HEK293 (cell line): ENCODE data around the gene CALHM4.
A peak's percentile ranks its signal among the peaks of the same experiment; 100 is the strongest.

Source experiments
- CTCF ChIA-PET: fragments of 350-600 bp; formaldehyde crosslinking; extraction: SDS; loops from one replicate; lab custom pipeline; 2021; ENCODE audit warnings: antibody characterized with exemption; lab: Yijun Ruan, JAX
- POLR2A ChIA-PET: fragments of 300-600 bp; formaldehyde crosslinking; extraction: SDS; loops from one replicate; lab custom pipeline; 2020; ENCODE audit warnings: antibody characterized with exemption, inconsistent platforms; lab: Yijun Ruan, JAX
- H3K27ac ChIP-seq: fragments of 200-500 bp; sonication (Bioruptor generic); 2 replicates; pipeline ENCODE4 v1.5.1; 2014; ENCODE audit warnings: low read depth, low read length, control low read depth, inconsistent platforms; ENCODE audit errors: extremely low read depth
- H3K36me3 ChIP-seq, 2 experiments: fragments of 200-500 bp in 1 of 2; sonication (Bioruptor generic) in 1 of 2; 1 replicate in 1 of 2; 2 replicates in 1 of 2; pipeline ENCODE4 v1.5.1; 2014 to 2017; ENCODE audit warnings: inconsistent platforms in 2 of 2, low read length in 2 of 2; ENCODE audit not compliant: control insufficient read depth in 2 of 2, insufficient read depth in 1 of 2
- H3K4me1 ChIP-seq: fragments of 200-500 bp; sonication (Bioruptor generic); 2 replicates; pipeline ENCODE4 v1.5.1; 2014; ENCODE audit warnings: mild to moderate bottlenecking, low read length, inconsistent platforms; ENCODE audit not compliant: control insufficient read depth, insufficient read depth
- H3K4me3 ChIP-seq: 2 replicates; pipeline ENCODE4 v1.5.1; 2011; ENCODE audit warnings: low read depth, mild to moderate bottlenecking, control low read depth, low read length, moderate library complexity
- H3K9me3 ChIP-seq: fragments of 200-500 bp; sonication (Bioruptor generic); 2 replicates; pipeline ENCODE4 v1.5.1; 2014; ENCODE audit warnings: low read depth, low read length, inconsistent platforms; ENCODE audit not compliant: control insufficient read depth, insufficient read depth
- ATF2 ChIP-seq: fragments of 450-650 bp; formaldehyde crosslinking; IDR thresholded peaks from 2 replicates; pipeline ENCODE4 v1.5.1; 2016; ENCODE audit warnings: missing biosample characterization, missing genetic modification characterization, low read depth
- PRDM1 ChIP-seq: fragments of 450-650 bp; formaldehyde crosslinking; IDR thresholded peaks from 2 replicates; pipeline ENCODE4; 2016; ENCODE audit warnings: missing biosample characterization, missing genetic modification characterization
- REPIN1 ChIP-seq: fragments of 450-650 bp; formaldehyde crosslinking; IDR thresholded peaks from 2 replicates; pipeline ENCODE4 v1.5.1; 2017; ENCODE audit warnings: missing biosample characterization, missing genetic modification characterization, low read depth
- SP7 ChIP-seq: fragments of 450-650 bp; formaldehyde crosslinking; IDR thresholded peaks from 2 replicates; pipeline ENCODE4 v1.5.1; 2016; ENCODE audit warnings: missing biosample characterization, missing genetic modification characterization
- YY1 ChIP-seq: fragments of 450-650 bp; formaldehyde crosslinking; IDR thresholded peaks from 2 replicates; pipeline ENCODE4 v1.5.1; 2018; ENCODE audit warnings: missing biosample characterization, missing genetic modification characterization
- ZNF146 ChIP-seq: fragments of 450-650 bp; formaldehyde crosslinking; IDR thresholded peaks from 2 replicates; pipeline ENCODE4 v1.5.1; 2016; ENCODE audit warnings: missing biosample characterization, missing genetic modification characterization
- ZNF211 ChIP-seq: fragments of 450-650 bp; formaldehyde crosslinking; IDR thresholded peaks from 2 replicates; pipeline ENCODE4 v1.5.1; 2016; ENCODE audit warnings: low read depth, missing biosample characterization, missing genetic modification characterization
- ZNF362 ChIP-seq: fragments of 450-650 bp; formaldehyde crosslinking; IDR thresholded peaks from 2 replicates; pipeline ENCODE4 v1.5.1; 2016; ENCODE audit warnings: missing biosample characterization, missing genetic modification characterization
- ZNF366 ChIP-seq: fragments of 450-650 bp; formaldehyde crosslinking; conservative IDR thresholded peaks from 2 replicates; pipeline ENCODE4 v1.5.1; 2016; ENCODE audit warnings: missing biosample characterization, missing genetic modification characterization
- ZNF585B ChIP-seq: fragments of 450-650 bp; formaldehyde crosslinking; IDR thresholded peaks from 2 replicates; pipeline ENCODE4 v1.5.1; 2016; ENCODE audit warnings: missing biosample characterization, missing genetic modification characterization
- ZNF658 ChIP-seq: fragments of 450-650 bp; formaldehyde crosslinking; IDR thresholded peaks from 2 replicates; pipeline ENCODE4; 2016; ENCODE audit warnings: missing biosample characterization, missing genetic modification characterization
- ZNF785 ChIP-seq: fragments of 450-650 bp; formaldehyde crosslinking; IDR thresholded peaks from 2 replicates; pipeline ENCODE4 v1.5.1; 2016; ENCODE audit warnings: missing biosample characterization, missing genetic modification characterization
- ZXDB ChIP-seq: fragments of 450-650 bp; formaldehyde crosslinking; IDR thresholded peaks from 2 replicates; pipeline ENCODE4 v1.5.1; 2016; ENCODE audit warnings: missing biosample characterization, missing genetic modification characterization
- TF ChIP-seq, protein P1 (sequence below): fragments of 450-650 bp; formaldehyde crosslinking; IDR thresholded peaks from 2 replicates; pipeline ENCODE4 v1.5.1; 2016; ENCODE audit warnings: missing biosample characterization, missing genetic modification characterization
- TF ChIP-seq, protein P2 (sequence below): fragments of 450-650 bp; formaldehyde crosslinking; optimal IDR thresholded peaks from 2 replicates; pipeline ENCODE3; 2016; ENCODE audit warnings: missing biosample characterization, mild to moderate bottlenecking, missing genetic modification characterization

Gene CALHM4

GRCh38 chr6:116553451-116553850 is at the start of gene CALHM4:
Gene CALHM4 (plus strand): TSS chr6:116553751. CDS start chr6:116553794, 43 bp downstream.
- Histone ChIP-seq H3K36me3 (no peaks in the 10 kb centered on the region), H3K4me3 (no peak within 1 kb of the TSS), H3K27ac (no peak within 1 kb of the TSS), H3K9me3 (no peaks in the 10 kb centered on the region), H3K4me1 (peaks cover 4% of the 10 kb centered on the region; the same call in 1 of the 2 replicates)
- ChIA-PET CTCF (interaction anchor here (0.6 to 3.3 kb wide), 6 partner anchors 8 to 285 kb away, joined by 3 to 15 read pairs (median 8); no protein-coding TSS in a partner anchor), POLR2A (interaction anchor here (1.1 kb wide), 1 partner anchor 17 kb away, joined by 3 read pairs; the partner anchor contains the start of gene RWDD1)
- no peak for TF ChIP-seq ZNF146 (tag by site-specific recombination)
- TF ChIP-seq, protein P1, sequence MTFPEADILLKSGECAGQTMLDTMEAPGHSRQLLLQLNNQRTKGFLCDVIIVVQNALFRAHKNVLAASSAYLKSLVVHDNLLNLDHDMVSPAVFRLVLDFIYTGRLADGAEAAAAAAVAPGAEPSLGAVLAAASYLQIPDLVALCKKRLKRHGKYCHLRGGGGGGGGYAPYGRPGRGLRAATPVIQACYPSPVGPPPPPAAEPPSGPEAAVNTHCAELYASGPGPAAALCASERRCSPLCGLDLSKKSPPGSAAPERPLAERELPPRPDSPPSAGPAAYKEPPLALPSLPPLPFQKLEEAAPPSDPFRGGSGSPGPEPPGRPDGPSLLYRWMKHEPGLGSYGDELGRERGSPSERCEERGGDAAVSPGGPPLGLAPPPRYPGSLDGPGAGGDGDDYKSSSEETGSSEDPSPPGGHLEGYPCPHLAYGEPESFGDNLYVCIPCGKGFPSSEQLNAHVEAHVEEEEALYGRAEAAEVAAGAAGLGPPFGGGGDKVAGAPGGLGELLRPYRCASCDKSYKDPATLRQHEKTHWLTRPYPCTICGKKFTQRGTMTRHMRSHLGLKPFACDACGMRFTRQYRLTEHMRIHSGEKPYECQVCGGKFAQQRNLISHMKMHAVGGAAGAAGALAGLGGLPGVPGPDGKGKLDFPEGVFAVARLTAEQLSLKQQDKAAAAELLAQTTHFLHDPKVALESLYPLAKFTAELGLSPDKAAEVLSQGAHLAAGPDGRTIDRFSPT (tag by site-specific recombination): no peak
- no peak for TF ChIP-seq ZNF585B
- TF ChIP-seq ZNF785: no peak
- TF ChIP-seq ZNF211 (tag by site-specific recombination): no peak
- no peak for TF ChIP-seq REPIN1 (tag by site-specific recombination)
- TF ChIP-seq ZNF658: no peak
- TF ChIP-seq, protein P2, sequence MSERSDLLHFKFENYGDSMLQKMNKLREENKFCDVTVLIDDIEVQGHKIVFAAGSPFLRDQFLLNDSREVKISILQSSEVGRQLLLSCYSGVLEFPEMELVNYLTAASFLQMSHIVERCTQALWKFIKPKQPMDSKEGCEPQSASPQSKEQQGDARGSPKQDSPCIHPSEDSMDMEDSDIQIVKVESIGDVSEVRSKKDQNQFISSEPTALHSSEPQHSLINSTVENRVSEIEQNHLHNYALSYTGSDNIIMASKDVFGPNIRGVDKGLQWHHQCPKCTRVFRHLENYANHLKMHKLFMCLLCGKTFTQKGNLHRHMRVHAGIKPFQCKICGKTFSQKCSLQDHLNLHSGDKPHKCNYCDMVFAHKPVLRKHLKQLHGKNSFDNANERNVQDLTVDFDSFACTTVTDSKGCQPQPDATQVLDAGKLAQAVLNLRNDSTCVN (tag by site-specific recombination): no peak
- no peak for TF ChIP-seq SP7 (tag by site-specific recombination)

DNA sequence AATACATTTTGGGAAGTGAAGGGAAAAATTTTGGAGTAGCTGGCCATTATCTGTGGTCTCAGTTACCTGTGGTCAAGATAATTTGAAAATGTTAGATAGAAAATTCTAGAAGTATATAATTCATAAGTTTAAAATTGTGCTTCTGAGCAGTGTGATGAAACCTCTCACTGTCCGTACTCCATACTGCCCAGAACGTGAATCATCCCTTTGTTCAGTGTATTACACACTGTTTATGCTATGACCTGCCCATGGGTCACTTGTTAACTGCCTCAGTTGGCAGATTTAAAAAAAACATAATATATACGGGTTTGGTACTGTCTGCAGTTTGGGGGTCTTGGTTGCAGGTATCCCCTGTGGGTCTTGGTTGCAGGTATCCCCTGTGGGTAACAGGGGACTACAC is 46.2 kb upstream of the CALHM4 start:
- POLR2A ChIA-PET: no interaction called here
- TF ChIP-seq ZNF362 (tag by site-specific recombination) (no peak), ZNF366 (tag by site-specific recombination) (no peak)
- no peak overlapping the region for H3K27ac ChIP-seq
- H3K9me3 ChIP-seq: no peaks in the 10 kb centered on the region
- CTCF ChIA-PET: no interaction called here
- H3K4me3 ChIP-seq: no peak overlapping the region
- no peaks in the 10 kb centered on the region for H3K36me3 ChIP-seq
- peaks cover 6% of the 10 kb centered on the region for H3K4me1 ChIP-seq

DNA sequence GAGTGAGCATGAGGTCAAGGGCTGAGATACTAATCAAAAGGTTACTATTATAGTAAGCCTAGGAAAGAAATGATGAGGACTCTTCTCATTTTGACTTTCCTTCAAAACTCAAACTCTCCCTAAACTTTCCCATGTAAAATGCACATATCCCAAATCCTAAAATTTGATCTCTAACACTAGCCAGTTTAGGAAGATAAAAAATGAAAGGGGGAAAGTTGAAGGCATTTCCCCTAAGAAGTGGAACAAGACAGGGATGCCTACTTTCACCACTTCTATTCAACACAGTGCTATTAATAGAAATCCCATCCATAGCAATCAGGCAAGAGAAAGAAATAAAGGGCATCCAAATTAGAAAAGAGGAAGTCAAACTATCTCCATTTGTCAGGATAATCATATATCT is 45.0 kb upstream of the CALHM4 start:
- peaks cover 13% of the 10 kb centered on the region for H3K4me1 ChIP-seq

More for the DNA sequence above, 45.0 kb upstream of the CALHM4 start:
- no peaks in the 10 kb centered on the region for H3K36me3 ChIP-seq
- POLR2A ChIA-PET: no interaction called here
- TF ChIP-seq YY1: no peak
- no peak for TF ChIP-seq ZXDB (tag by site-specific recombination)
- TF ChIP-seq PRDM1: peak; percentile 90
- no peak for TF ChIP-seq ATF2 (tag by site-specific recombination)
- no peaks in the 10 kb centered on the region for H3K9me3 ChIP-seq
- H3K4me3 ChIP-seq: no peak overlapping the region
- H3K27ac ChIP-seq: no peak overlapping the region
- CTCF ChIA-PET: interaction anchor here (0.7 kb wide), 1 partner anchor 331 kb away, joined by 4 read pairs; no protein-coding TSS in a partner anchor
